ENCODE measurements around the gene PDK3.

The PDK3 gene

GRCh38 chrX:24464836-24465531, at the start of gene PDK3:
Gene PDK3, plus strand, starts transcription at chrX:24465286. Its CDS starts 170 bp downstream, at chrX:24465456.
- peak; percentile 84 for DNase-seq

- DNase-seq = no peak
These were observed 49.2 kb upstream of the PDK3 start for GRCh38 chrX:24415921-24416320.

- DNase-seq = no peak
These were observed 41.1 kb upstream of the PDK3 start for GRCh38 chrX:24423960-24424359.

- no peak for DNase-seq
These were observed 40.1 kb upstream of the PDK3 start for GRCh38 chrX:24424948-24425347.

GRCh38 chrX:24425806-24426205, 39.3 kb upstream of the PDK3 start:
- DNase-seq = no peak

GRCh38 chrX:24426340-24426913, 38.7 kb upstream of the PDK3 start:
- no peak for DNase-seq

- DNase-seq = no peak
These were observed 38.0 kb upstream of the PDK3 start for GRCh38 chrX:24426921-24427746.

- no peak for DNase-seq
These were observed 37.4 kb upstream of the PDK3 start for GRCh38 chrX:24427747-24428019.

GRCh38 chrX:24428516-24428915, 36.6 kb upstream of the PDK3 start:
- no peak for DNase-seq

- no peak for DNase-seq
These were observed 30.0 kb upstream of the PDK3 start for GRCh38 chrX:24435060-24435459.

- no peak for DNase-seq
These were observed 21.2 kb upstream of the PDK3 start for GRCh38 chrX:24443918-24444317.

GRCh38 chrX:24444645-24445044, 20.4 kb upstream of the PDK3 start:
- no peak for DNase-seq

GRCh38 chrX:24448762-24449250, 16.3 kb upstream of the PDK3 start:
- DNase-seq = no peak

- DNase-seq = no peak
These were observed 2.0 kb upstream of the PDK3 start for GRCh38 chrX:24463077-24463476.

- no peak for DNase-seq
These were observed 619 bp upstream of the PDK3 start for GRCh38 chrX:24464498-24464835.

- no peak for DNase-seq
These were observed 413 bp downstream of the PDK3 start for GRCh38 chrX:24465532-24465865.

- DNase-seq = no peak
These were observed 939 bp downstream of the PDK3 start for GRCh38 chrX:24466025-24466424.

- no peak for DNase-seq
These were observed 3.2 kb downstream of the PDK3 start for GRCh38 chrX:24468245-24468644.

- DNase-seq = no peak
These were observed 6.7 kb downstream of the PDK3 start for GRCh38 chrX:24471808-24472207.

GRCh38 chrX:24475480-24475879, 10.4 kb downstream of the PDK3 start:
- no peak for DNase-seq

- no peak for DNase-seq
These were observed 13.4 kb downstream of the PDK3 start for GRCh38 chrX:24478509-24478908.

- peak; percentile 64 for DNase-seq
These were observed 14.8 kb downstream of the PDK3 start for GRCh38 chrX:24479924-24480323.

GRCh38 chrX:24480400-24480865, 15.3 kb downstream of the PDK3 start:
- no peak for DNase-seq

GRCh38 chrX:24482823-24483415, 17.8 kb downstream of the PDK3 start:
- DNase-seq = no peak
